Fibroblast of skin of abdomen (primary cell): ENCODE results near the gene CEP170B.
"Not testable (repeated sequence)": the region's sequence is repeated elsewhere in the genome, so short reads cannot be mapped to it uniquely, and the experiment has no call there.

Experiments
- DNase-seq: peaks from one replicate; pipeline ENCODE4 v3.0.0-alpha.2; 2013

The CEP170B gene

DNA sequence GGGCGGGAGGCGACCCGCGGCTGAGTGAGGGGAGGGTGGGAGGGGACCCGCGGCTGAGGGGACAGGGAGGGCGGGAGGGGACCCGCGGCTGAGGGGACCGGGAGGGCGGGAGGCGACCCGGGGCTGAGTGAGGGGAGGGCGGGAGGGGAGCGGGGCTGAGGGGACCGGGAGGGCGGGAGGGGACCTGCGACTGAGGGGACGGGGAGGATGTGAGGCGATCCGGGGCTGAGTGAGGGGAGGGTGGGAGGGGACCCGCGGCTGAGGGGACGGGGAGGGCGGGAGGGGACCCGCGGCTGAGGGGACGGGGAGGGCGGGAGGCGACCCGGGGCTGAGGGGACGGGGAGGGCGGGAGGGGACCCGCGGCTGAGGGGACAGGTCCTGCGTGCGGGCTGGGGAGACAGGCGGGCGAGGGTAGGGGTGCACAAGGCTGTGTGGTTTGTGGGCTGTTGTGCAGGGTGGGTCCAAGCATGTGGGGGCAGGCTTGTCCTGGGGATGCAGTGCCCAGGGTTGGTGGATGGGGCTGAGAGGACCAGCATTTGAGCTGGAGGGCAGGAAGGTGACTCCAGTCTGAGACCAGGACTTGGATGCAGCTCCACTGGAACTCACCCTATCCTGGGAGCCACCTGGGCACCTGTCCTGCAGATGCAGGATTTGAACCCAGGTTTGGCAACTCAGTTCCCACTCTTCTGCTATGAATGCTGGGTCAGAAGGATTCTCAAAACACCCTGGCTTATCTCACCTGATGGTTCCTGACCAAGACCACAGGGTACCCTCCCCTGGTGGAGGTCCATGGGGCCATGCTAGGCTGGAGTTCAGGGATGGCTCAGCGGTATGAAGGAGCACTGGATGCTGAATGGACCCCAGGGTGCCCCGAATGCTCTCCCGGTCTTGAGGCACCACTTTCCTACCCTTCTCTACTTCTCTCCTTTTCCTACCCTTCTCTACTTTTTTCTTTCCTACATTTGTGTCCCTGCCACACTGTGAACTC lies 69.0 kb downstream of the CEP170B start:
- no peak for DNase-seq

DNA sequence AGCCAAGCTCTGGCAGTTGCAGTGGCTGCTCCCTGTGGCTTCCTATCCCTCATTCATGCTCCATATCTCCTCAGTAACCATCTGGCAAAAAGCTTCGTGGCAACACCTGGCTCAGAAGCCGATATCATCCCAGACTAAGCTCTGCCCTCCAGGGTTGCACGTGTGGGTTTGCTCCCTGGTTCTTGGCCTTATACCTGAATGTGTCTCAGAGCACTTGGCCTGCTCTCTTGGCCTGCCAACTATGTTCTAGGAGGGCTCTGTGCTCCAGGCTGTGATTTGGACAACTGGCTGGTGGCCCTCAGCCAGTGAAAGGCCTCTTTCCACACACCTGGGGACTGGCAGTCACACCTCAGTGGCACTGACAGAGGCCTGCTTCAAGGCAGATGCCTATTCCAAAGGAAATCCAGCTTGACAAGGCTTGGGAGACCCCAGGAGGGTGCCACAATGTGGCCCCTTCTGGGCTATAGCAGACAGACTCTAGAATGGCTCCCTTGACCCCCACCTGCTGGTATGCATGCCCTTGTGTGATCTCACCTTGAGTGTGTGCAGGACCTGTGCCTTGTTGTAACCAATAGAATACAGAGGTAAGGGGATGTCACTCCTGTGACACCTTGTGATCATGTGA lies 70.1 kb downstream of the CEP170B start:
- no peak for DNase-seq

DNA sequence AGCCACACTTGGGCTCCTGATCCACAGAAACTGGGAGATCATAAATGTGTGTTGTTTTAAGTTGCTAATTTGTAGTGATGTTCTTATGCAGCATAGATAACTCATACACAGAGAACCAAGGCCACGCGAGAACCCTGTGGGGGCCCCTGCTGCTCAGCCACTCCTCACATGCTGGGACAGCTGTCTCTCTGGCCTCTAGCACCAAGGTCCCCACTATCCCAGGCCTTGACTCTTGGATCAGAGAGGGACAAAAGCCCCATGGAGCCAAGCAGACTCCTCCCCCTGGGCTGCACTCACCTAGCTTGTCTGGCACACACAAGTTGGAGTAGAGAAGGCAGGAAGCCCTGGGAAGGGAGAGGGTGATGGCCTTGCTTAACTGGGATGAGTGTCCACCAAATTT lies 70.9 kb downstream of the CEP170B start:
- DNase-seq, result no peak

DNA sequence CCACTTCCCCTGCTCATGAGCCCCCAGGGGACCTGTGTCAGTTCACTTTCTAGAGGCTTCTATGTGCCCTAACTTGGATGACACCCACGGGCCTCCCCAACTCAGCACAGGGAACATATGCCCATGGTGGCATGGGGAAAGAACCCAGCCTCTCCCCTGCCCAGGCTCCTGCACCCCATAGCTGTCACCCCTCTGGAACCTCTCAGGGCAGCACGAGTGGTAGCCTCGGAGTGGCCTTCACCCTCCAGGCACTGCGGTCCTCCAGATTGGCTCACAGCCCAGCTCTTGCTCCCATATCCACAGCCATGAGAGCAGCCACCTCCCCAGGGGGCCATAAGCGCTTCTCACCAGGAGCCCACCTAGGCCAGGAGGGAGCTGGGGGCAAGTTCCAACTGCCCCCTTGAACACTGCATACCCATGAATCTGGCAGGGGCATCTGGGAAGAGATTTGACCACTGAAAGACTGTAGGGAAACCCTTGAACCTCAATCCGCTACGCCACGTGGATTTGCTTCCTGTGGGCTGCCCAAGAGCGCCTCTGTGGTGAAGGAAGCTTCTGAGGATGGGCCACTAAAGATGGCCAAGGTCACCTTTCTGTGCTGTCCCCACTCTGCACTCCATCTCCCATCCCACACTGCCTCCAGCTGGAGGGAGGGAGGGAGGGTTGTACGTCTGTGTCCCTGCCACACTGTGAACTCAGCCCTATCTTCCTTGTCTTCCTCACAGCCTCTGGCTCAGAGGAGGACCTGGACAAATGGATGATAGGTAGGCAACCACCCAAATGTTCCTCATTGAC lies 71.5 kb downstream of the CEP170B start:
- DNase-seq, result no peak

DNA sequence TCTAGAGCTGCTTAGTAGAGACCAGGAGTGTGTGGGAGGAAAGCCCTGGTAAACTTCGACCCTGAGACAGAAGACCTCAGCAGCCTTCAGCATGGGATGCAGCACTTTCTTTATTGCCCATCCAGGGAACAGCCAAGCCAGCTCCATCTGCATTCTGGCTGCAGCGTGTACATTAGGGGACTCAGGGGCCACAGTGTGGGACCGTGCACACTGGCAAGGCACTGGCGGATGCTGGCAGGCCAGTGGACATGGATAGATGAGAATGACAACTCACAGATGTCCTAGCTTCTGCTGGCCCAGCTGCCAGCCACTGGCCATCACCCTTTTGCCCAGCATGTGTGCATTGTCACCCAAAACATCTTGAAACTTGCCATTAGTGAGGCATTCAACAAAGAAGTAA lies 72.1 kb downstream of the CEP170B start:
- DNase-seq, result no peak

DNA sequence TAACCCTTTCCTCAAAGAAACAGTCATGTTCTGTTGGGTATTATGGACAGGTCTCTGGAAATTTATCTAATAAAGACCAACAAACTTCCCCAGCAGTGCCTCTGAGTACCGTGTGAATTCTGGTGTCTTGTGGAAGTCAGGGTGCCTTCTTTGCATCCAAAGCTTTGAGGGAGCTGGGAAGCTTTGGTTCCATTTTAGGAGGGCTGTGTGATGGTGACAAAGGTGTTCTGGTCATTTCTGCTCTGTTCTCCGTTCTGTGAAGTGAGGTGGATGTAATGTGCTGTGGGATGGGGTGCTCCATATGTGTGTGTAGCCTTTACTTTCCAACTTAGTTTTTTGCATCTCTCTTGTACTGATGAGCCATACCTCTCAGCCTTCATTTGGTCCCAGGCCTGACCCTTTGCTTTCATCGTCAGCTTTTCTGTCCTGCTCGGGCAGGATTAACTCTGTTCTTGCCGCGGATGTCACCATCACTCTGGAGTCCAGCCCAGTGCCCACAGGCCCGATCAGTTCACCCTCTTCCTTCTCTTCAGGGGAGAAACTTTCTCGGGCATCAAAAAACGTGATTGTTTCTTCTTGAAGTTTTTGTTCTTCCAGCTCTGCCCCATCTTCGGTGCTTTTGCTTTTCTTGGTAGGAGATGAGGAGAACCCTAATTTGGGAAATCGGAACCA lies 72.8 kb downstream of the CEP170B start:
- DNase-seq, result no peak

DNA sequence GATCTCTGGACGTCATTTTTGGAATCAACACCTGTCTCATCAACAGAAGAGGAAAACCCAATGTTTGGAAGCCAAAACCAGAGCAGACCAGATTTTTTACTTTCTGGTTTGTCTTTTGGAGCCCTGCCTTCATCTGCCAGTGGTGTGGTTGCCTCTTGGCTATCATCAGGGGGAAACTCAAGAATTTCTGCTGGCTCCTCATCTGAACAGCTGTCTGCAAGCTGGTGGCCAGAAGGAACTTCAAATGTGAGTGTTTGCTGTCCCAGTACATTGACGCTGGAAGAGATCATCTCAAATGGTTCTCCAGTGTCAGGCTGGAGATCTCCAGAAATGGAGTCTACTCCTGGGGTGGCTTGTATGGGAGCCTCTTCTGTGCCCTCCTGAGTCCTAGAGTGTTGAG lies 73.4 kb downstream of the CEP170B start:
- DNase-seq, result no peak

DNA sequence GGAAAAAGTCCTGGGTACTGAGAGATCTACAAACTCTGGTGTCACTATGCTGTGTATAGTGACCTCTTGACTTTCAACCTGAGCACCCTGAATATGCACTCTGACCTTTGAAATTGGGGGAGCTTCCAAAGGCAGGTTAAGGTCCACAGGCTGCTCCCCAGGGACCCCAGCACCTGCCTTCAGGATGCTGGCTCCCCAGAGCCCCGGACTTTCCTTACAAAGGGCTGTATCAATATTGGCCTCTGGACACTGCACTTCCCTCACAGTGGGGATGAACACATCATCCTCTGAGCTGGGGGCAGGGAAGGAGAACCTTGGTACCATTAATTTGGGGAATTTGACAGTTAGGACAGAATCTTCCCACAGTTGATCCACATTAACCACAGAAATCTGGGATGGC lies 73.9 kb downstream of the CEP170B start:
- DNase-seq, result no peak

DNA sequence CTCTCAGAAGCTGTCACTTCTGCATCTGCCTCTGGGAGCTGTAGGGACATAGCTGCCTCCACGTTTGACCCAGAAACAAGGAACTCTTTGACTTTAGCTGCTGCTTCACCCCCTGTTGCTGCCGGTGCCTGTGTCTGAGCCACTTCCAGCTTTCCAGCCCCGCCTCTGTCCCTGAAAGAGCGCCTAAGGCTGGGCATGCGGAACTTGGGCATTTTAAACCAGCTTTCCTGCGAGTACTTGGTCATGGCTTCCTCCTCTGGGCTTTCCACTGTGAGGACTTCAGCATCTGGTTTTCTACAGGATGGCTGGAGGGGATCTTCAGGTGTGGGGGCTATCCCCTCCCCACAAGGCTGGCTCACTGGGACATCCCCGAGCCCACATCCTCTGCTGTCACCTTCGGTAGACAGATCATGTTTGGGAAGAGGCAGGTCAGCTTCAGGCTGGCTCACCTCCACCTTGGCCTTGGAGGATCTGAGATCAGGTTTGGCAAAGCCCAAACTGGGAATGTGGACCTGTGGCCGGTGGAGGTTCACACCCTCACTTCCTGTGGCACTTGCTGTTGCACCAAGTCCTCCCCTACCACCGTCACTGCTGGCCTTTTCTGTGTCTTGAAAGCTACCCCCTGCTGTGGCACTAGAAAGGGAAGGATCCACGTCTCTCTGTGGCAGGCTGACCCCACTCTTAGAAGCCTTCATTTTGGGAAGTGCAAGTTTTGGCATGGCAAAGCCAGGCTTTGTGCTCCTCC lies 74.8 kb downstream of the CEP170B start:
- DNase-seq, result no peak

DNA sequence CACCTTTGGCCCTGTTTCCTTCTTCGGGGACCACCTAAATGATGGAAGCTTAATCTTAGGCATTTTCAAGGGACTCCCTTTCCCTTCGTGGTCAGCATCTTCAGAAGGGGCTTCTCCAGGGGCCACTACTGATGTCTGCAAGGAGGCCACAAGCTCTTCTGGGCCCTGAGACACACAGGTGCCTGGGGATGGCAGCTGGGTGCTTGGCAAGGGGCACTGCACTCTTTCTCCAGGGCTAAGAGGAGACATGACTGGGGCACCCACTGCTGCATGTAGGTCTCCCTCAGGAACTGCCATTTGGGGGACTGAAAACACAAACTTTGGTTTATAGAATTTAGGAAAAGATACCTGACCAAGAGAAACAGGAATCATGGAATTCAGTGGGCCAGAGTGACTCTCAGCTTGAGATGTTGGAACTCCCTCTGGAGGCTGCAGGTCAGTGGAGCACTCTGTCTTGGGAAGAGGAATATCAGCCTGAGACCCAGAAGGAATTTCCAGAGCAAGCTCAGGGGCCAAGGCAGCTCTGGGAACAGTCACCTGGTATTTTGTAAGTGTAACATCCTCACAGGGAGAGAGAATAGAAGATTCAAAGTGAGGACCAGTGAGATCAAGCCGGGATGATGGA lies 75.6 kb downstream of the CEP170B start:
- no peak for DNase-seq

DNA sequence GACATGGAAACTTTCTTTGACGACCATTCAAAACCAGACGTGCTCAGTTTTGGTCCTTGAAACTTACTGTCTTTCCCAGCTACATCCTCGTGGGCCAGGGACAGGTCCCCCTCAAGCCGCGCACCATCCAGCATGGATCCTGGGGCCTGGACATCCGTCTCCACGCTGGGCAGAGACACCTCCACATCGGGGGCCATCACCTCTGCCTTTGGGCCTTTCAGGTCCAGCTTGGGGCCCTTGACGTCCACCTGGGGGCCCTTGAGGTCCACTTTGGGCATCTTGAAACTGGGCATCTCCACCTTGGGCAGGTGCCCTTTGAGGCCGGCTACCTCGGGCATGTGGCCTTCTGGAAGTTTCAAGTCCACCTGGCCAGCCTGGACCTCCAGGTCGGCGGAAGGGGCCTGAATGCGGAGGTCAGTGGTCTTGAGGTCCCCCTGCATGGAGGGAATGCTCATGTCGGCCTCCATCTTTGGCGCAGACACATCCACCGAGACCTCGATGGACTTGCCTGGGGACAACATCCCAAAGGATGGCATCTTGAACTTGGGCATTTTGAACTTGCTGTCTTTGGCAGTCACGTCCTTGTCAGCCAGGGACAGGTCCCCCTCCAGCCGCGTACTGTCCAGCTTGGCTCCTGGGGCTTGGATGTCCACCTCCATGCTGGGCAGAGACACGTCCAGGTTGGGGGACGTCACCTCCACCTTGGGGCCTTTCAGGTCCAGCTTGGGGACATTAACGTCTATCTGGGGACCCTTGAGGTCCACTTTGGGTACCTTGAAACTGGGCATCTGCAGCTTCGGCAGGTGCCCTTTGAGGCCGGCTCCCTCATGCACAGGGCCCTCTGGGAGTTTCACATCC lies 76.7 kb downstream of the CEP170B start:
- no peak for DNase-seq

DNA sequence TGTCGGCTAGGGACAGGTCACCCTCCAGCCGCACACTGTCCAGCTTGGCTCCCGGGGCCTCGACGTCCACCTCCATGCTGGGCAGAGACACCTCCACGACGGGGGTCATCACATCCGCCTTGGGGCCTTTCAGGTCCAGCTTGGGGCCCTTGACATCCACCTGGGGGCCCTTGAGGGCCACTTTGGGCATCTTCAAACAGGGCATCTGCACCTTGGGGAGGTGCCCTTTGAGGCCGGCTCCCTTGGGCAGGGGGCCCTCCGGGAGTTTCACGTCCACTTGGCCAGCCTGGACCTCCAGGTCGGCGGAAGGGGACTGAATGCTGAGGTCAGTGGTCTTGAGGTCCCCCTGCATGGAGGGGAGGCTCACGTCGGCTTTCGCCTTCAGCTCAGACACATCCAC lies 77.5 kb downstream of the CEP170B start:
- DNase-seq, result no peak

DNA sequence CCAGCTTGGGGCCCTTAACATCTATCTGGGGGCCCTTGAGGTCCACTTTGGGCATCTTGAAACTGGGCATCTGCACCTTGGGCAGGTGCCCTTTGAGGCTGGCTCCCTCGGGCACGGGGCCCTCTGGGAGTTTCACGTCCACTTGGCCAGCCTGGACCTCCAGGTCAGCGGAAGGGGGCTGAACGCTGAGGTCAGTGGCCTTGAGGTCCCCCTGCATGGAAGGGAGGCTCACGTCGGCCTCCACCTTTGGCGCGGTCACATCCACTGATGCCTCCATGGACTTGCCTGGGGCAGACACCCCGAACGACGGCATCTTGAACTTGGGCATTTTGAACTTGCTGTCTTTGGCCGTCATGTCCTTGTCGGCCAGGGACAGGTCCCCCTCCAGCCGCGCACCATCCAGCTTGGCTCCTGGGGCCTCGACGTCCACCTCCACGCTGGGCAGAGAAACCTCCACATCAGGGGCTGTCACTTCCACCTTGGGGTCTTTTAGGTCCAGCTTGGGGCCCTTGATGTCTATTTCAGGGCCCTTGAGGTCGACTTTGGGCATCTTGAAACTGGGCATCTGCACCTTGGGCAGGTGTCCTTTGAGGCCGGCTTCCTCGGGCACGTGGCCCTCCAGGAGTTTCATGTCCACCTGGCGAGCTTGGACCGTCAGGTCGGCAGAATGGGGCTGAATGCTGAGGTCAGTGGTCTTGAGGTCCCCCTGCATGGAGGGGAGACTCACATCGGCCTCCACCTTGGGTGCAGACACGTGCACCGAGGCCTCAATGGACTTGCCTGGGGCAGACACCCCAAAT lies 78.3 kb downstream of the CEP170B start:
- not testable (repeated sequence) for DNase-seq

DNA sequence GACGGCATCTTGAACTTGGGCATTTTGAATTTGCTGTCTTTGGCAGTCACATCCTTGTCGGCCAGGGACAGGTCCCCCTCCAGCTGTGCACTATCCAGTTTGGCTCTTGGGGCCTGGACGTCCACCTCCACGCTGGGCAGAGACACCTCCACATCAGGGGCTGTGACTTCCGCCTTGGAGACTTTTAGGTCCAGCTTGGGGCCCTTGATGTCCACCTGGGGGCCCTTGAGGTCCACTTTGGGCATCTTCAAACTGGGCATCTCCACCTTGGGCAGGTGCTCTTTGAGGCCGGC lies 78.9 kb downstream of the CEP170B start:
- not testable (repeated sequence) for DNase-seq

DNA sequence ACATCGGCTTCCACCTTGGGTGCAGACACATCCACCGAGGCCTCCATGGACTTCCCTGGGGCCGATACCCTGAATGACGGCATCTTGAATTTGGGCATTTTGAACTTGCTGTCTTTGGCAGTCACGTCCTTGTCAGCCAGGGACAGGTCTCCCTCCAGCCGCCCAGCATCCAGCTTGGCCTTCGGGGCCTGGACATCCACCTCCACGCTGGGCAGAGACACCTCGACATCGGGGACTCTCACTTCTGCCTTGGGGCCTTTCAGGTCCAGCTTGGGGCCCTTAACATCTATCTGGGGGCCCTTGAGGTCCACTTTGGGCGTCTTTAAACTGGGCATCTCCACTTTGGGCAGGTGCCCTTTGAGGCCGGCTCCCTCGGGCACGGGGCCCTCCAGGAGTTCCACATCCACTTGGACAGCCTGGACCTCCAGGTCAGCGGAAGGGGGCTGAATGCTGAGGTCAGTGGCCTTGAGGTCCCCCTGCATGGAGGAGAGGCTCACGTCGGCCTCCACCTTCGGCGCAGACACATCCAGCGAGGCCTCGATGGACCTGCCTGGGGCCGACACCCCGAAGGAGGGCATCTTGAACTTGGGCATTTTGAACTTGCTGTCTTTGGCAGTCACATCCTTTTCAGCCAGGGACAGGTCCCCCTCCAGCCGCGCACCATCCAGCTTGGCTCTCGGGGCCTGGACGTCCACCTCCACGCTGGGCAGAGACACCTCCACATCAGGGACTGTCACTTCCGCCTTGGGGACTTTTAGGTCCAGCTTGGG lies 79.6 kb downstream of the CEP170B start:
- DNase-seq, result not testable (repeated sequence)

DNA sequence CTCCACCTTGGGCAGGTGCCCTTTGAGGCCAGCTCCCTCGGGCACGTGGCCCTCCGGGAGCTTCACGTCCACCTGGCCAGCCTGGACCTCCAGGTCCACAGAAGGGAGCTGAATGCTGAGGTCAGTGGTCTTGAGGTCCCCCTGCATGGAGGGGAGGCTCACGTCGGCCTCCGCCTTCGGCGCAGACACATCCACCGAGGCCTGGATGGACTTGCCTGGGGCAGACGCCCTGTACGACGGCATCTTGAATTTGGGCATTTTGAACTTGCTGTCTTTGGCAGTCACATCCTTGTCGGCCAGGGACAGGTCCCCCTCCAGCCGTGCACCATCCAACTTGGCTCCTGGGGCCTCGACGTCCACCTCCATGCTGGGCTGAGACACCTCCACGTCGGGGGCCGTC lies 80.2 kb downstream of the CEP170B start:
- not testable (repeated sequence) for DNase-seq
